ENCODE measurements around the gene NDST1.

DNA sequence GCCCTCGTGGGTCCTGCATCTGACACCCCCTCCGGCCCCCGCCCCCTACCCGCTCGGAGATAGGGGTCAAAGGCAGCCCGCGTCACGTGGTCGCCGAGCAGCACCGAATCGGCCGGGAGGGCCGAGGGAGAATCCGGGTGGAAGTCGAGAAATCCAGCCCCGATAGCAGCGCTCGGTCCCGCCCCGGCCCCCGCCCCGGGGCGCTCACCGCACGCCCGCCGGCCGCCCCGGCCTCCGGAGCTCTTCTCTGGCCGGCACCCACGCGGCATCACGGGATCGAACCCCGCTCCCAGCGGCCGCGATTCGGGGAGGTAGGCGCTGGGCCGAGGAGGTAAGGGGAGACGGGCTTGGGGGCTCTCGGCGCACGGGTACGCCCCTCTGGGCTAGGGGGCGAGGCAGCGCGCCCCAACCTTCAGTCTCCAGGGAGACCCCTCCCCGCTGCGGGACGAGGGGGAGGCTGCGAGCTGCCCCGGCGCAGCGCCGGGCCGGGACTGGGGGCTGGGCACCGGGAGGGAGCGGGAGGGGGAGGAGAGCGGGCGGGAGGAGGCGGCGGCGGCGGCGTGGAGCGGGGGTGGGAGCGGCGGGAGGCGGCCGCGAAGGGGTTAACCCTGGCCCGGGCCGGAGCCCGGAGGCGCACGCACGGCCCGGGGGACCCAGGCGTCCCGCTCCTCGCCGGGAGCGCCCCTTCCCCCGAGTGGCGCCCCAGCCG, 22.1 kb upstream of the NDST1 start:
- TF ChIP-seq, protein P1, sequence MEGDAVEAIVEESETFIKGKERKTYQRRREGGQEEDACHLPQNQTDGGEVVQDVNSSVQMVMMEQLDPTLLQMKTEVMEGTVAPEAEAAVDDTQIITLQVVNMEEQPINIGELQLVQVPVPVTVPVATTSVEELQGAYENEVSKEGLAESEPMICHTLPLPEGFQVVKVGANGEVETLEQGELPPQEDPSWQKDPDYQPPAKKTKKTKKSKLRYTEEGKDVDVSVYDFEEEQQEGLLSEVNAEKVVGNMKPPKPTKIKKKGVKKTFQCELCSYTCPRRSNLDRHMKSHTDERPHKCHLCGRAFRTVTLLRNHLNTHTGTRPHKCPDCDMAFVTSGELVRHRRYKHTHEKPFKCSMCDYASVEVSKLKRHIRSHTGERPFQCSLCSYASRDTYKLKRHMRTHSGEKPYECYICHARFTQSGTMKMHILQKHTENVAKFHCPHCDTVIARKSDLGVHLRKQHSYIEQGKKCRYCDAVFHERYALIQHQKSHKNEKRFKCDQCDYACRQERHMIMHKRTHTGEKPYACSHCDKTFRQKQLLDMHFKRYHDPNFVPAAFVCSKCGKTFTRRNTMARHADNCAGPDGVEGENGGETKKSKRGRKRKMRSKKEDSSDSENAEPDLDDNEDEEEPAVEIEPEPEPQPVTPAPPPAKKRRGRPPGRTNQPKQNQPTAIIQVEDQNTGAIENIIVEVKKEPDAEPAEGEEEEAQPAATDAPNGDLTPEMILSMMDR (IDR thresholded peaks at IDR 0.05 in 4 of 5, conservative IDR thresholded peaks at IDR 0.05 in 1 of 5): no peak
- peak; percentile 62 to 64 for TF ChIP-seq POLR2A (IDR thresholded peaks at IDR 0.05)

Measured in gastrocnemius medialis (tissue), 4 donors.